BLaER1 treated with 17β-estradiol and CSF1 and Interleukin-3, amounts not matched to agents 10 nM and 100 nM (cell line): ENCODE measurements around the gene TPCN2.
A peak's percentile ranks its signal among the peaks of the same experiment; 100 is the strongest.

Source experiments
- H3K27ac ChIP-seq, 11 experiments: shearing (Covaris generic); formaldehyde crosslinking; 2 replicates each; pipeline ENCODE4 v1.8.1; 2022
- H3K27me3 ChIP-seq, 11 experiments: shearing (Covaris generic); formaldehyde crosslinking; 2 replicates each; pipeline ENCODE4 v1.8.1; 2022
- H3K36me3 ChIP-seq, 11 experiments: shearing (Covaris generic); formaldehyde crosslinking; 2 replicates each; pipeline ENCODE4 v1.8.1; 2022
- H3K4me1 ChIP-seq, 10 experiments: shearing (Covaris generic); formaldehyde crosslinking; 2 replicates each; pipeline ENCODE4 v1.8.1; 2022
- H3K4me2 ChIP-seq, 11 experiments: shearing (Covaris generic); formaldehyde crosslinking; 2 replicates each; pipeline ENCODE4 v1.8.1; 2022
- H3K4me3 ChIP-seq, 10 experiments: shearing (Covaris generic); formaldehyde crosslinking; 2 replicates each; pipeline ENCODE4 v1.8.1; 2022
- H3K9ac ChIP-seq, 11 experiments: shearing (Covaris generic); formaldehyde crosslinking; 2 replicates each; pipeline ENCODE4 v1.8.1; 2022
- H3K9me3 ChIP-seq, 11 experiments: shearing (Covaris generic); formaldehyde crosslinking; replicated peaks in 1 of 11; 2 replicates each; pipeline ENCODE4 v1.8.1; 2022
- H4K20me1 ChIP-seq, 11 experiments: shearing (Covaris generic); formaldehyde crosslinking; 2 replicates each; pipeline ENCODE4 v1.8.1; 2022
- Cebpa-rat ChIP-seq, 11 experiments: shearing (Covaris generic); IDR thresholded peaks; 2 replicates each; pipeline ENCODE4 v1.8.1; 2022

TPCN2 gene

DNA sequence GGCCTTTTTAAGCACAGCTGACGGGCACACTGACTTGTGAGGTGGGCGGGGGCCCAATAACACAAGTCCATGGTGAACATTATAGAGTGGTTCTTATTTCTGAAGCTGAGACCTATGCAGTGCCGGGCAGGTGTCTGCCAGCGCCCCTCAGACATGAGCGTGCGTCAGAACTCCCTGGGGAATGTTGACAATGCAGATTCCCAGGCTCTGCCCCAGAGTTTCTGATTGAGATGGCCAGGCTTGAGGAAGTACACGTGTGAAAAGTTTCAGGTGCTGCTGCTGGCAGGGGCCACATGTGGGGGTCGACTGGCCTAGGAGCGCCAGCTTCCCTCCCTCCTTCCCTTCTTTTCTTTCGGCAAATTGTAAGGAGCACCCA is 46.2 kb downstream of the TPCN2 start:
- no peak overlapping the region for H3K27ac ChIP-seq
- TF ChIP-seq Cebpa-rat (IDR thresholded peaks at IDR 0.05) = no peak
- H3K36me3 ChIP-seq = peaks cover 16 to 37% (median 33%) of the 10 kb centered on the region in 11 experiments
- H3K4me1 ChIP-seq = peaks cover 12 to 19% (median 18%) of the 10 kb centered on the region in 10 experiments; a peak in 17 of 20 replicates
- peaks cover 0 to 11% (median 4%) of the 10 kb centered on the region in 11 experiments; a peak in 3 of 22 replicates for H3K27me3 ChIP-seq
- peaks cover 22 to 78% (median 46%) of the 10 kb centered on the region in 11 experiments; a peak in 19 of 22 replicates for H4K20me1 ChIP-seq
- H3K9me3 ChIP-seq = no peaks in the 10 kb centered on the region
- H3K4me3 ChIP-seq = no peak overlapping the region
- no peak overlapping the region for H3K9ac ChIP-seq
- H3K4me2 ChIP-seq = no peak overlapping the region

DNA sequence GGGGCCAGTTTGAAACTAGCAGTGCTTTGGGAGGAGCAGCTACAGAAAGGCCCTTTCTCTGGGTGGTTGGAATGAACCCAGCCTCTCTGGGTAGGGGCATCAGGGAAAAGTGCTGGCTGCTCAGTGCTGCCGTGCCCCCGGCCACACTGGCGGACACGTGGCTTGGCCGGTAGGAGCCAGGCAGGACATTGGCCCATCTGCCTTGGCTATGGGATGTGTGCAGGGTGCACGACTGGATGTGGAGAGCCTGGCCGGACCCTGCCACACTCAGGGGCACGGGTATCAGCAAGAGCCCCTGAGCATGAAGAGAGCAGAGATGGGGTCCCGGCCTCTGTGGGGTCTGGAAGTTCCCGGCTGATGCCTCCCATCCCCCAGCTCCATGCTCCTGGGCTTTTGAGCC is 46.6 kb downstream of the TPCN2 start:
- Histone ChIP-seq H3K9me3 (no peaks in the 10 kb centered on the region), H3K4me3 (no peak overlapping the region), H3K4me2 (no peak overlapping the region), H3K4me1 (peaks cover 12 to 19% (median 18%) of the 10 kb centered on the region in 10 experiments; a peak in 17 of 20 replicates), H3K27me3 (peaks cover 0 to 11% (median 4%) of the 10 kb centered on the region in 11 experiments; a peak in 3 of 22 replicates), H3K36me3 (peaks cover 12 to 33% (median 29%) of the 10 kb centered on the region in 11 experiments), H3K9ac (no peak overlapping the region), H3K27ac (no peak overlapping the region), H4K20me1 (peaks cover 22 to 78% (median 50%) of the 10 kb centered on the region in 11 experiments; a peak in 19 of 22 replicates)
- TF ChIP-seq Cebpa-rat (IDR thresholded peaks at IDR 0.05) = no peak

DNA sequence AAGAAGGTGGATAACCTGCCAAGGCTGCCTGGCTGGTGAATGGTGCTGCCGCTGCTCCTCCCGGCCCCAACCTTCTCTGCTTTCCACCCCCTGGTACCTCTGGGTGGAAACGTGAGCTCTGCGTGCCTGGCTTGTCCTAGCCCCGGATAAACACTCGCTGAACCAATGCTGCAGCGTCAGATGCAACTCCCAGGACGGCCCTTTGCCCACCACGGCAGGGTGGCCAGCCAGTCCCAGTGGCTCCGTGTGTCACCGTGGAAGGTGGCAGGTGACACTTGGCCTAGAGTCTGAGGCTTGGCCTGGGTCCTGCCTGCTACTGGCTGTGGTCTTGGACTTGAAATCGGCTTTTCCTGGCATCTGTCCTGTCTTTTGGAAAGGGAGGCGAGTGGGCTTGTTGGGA is 47.7 kb downstream of the TPCN2 start:
- Histone ChIP-seq H3K4me2 (peak overlapping the region in 2 of 11 experiments; percentile 39 to 48; a peak in 2 of 22 replicates), H3K27ac (no peak overlapping the region), H4K20me1 (peaks cover 23 to 88% (median 60%) of the 10 kb centered on the region in 11 experiments; a peak in 19 of 22 replicates), H3K4me3 (no peak overlapping the region), H3K9me3 (no peaks in the 10 kb centered on the region), H3K36me3 (peaks cover 7 to 21% (median 20%) of the 10 kb centered on the region in 11 experiments; a peak in 21 of 22 replicates), H3K9ac (no peak overlapping the region), H3K27me3 (peaks cover 0 to 11% (median 4%) of the 10 kb centered on the region in 11 experiments; a peak in 3 of 22 replicates), H3K4me1 (peaks cover 13 to 21% (median 18%) of the 10 kb centered on the region in 10 experiments; a peak in 17 of 20 replicates)
- TF ChIP-seq Cebpa-rat (IDR thresholded peaks at IDR 0.05) = no peak

DNA sequence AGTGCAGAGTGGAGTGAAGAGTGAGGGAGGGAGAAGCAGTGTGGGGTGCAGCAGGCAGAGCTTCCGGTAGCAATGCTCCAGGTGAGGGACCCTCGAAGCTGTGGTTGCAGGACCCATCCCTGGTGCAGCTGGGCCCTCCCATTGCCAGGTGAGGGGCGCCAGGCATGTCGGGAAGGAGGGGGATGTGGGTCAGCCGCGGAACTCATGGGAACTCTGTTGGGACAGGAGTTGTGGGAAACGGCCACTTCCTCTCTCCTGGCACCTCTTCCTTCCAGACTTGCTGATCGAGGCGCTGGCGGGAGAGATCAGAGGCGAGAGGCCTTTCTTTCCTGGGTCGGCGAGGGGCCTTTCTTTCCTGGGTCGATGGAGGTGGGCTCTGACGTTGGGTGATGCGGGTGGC is 48.5 kb downstream of the TPCN2 start:
- H3K9me3 ChIP-seq = no peaks in the 10 kb centered on the region

DNA sequence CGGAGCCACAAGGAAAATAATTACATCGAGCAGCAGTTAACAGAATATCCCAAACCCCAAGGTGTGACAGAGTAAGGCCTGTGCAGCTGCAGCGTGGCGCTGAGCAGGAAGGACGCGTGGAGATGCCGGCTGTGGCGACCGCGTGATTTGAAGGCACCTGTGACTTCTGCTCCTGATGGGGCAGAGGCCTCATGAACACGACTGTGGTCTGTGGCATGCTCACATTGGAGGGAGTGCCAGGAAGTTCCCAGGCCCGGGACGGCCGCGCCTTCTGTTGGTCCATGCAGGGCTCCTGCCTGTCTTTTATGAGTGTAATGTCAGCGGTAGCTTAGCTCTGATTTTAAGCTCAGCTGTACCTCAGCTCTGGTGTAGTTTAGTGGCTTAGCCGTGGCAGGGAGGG is 50.4 kb downstream of the TPCN2 start:
- no peak overlapping the region for H3K4me3 ChIP-seq

More for the DNA sequence above, 48.5 kb downstream of the TPCN2 start:
- Histone ChIP-seq H3K4me2 (peak overlapping the region; percentile 12 to 64 (median 36); a peak in 18 of 22 replicates), H3K4me3 (no peak overlapping the region), H3K27me3 (peaks cover 0 to 11% (median 4%) of the 10 kb centered on the region in 11 experiments; a peak in 3 of 22 replicates), H3K9ac (no peak overlapping the region), H3K4me1 (peaks cover 13 to 24% (median 18%) of the 10 kb centered on the region in 10 experiments; a peak in 17 of 20 replicates), H4K20me1 (peaks cover 31 to 91% (median 60%) of the 10 kb centered on the region in 11 experiments; a peak in 20 of 22 replicates), H3K27ac (no peak overlapping the region), H3K36me3 (peaks cover 3 to 13% (median 12%) of the 10 kb centered on the region in 11 experiments; a peak in 13 of 22 replicates)
- no peak for TF ChIP-seq Cebpa-rat (IDR thresholded peaks at IDR 0.05)

DNA sequence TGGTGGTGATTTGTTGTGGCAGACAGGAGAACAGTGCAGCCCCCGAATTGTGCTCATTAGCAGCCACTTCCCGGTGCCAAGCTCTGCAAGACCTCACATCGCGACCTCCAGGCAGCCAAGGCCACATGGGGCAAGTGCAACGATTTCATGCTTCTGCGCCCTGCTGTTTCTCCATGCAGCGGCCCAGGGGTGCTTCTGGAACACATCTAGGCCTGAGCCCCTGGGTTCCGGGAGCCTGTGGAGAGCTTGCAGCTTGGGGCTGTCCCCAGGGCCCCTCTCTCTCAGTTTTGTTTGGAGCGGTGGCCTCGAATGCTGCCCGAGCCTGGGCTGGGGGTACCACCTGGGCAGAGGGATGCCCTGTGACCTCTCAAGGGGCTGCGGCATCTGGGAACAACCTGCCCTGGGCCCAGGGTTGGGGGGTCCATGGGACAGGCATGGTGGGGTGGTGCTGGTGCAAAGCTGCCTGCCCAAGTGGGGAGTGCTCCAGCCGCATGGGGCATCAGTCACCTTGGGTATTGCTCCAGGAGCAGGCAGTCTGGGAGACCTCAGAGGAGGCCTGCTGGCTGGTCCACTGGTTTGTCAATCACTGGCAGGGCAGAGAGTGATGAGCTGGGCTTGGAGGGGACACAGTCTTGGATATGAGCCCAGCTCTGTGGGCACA is 51.9 kb downstream of the TPCN2 start:
- Histone ChIP-seq H3K27ac (no peak overlapping the region), H3K36me3 (no peaks in the 10 kb centered on the region), H3K9me3 (no peaks in the 10 kb centered on the region)

More for the DNA sequence above, 50.4 kb downstream of the TPCN2 start:
- Histone ChIP-seq H3K27ac (no peak overlapping the region), H3K36me3 (no peaks in the 10 kb centered on the region), H4K20me1 (peaks cover 37 to 100% (median 63%) of the 10 kb centered on the region in 11 experiments; a peak in 20 of 22 replicates), H3K9me3 (no peaks in the 10 kb centered on the region), H3K9ac (no peak overlapping the region), H3K4me2 (peak overlapping the region in 5 of 11 experiments; percentile 7 to 40 (median 18); a peak in 7 of 22 replicates), H3K4me1 (peaks cover 13 to 24% (median 18%) of the 10 kb centered on the region in 10 experiments; a peak in 17 of 20 replicates), H3K27me3 (peaks cover 0 to 17% (median 6%) of the 10 kb centered on the region in 11 experiments; a peak in 8 of 22 replicates)
- TF ChIP-seq Cebpa-rat (IDR thresholded peaks at IDR 0.05) = no peak

DNA sequence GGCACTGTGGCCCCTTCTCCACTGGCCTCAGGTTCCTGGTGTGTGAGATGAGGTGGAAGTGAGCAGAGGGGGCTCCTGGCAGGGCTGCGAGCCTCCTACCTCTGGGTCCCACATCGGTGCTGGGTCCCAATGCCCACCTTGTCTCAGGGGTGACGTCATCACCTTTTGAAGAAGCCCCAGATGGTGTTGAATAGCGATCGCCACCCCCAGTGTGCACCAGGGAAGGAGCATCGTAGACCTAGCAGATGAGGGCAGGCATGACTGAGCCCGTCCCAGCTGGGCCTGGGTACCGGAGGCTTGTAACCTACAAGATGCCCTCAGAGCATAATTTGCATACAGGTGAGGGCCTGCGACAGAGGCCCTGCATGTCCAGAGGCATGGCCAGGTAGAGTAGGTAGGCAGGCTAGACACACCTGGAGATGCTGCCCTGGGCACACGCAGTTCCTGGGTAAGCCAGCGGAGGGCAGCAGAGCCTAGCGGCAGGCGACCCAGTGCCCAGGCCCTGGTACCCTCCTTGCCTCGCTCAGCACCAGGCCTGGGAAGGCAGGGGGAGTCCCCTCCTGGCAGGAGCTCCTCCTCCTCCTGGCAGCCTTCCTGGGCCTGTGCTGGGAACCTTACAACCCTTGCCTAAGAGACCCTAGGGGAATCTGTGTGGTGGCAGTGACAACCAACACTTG is 52.5 kb downstream of the TPCN2 start:
- Histone ChIP-seq H3K4me1 (peaks cover 14 to 34% (median 29%) of the 10 kb centered on the region in 10 experiments; a peak in 19 of 20 replicates), H4K20me1 (peaks cover 26 to 99% (median 56%) of the 10 kb centered on the region in 11 experiments; a peak in 18 of 22 replicates)

More for the DNA sequence above, 51.9 kb downstream of the TPCN2 start:
- peaks cover 13 to 27% (median 22%) of the 10 kb centered on the region in 10 experiments; a peak in 17 of 20 replicates for H3K4me1 ChIP-seq
- TF ChIP-seq Cebpa-rat (IDR thresholded peaks at IDR 0.05) = no peak
- H3K27me3 ChIP-seq = peaks cover 4 to 31% (median 16%) of the 10 kb centered on the region in 11 experiments; a peak in 12 of 22 replicates
- H3K9ac ChIP-seq = no peak overlapping the region
- H3K4me3 ChIP-seq = no peak overlapping the region
- no peak overlapping the region for H3K4me2 ChIP-seq
- H4K20me1 ChIP-seq = peaks cover 33 to 100% (median 56%) of the 10 kb centered on the region in 11 experiments; a peak in 19 of 22 replicates

DNA sequence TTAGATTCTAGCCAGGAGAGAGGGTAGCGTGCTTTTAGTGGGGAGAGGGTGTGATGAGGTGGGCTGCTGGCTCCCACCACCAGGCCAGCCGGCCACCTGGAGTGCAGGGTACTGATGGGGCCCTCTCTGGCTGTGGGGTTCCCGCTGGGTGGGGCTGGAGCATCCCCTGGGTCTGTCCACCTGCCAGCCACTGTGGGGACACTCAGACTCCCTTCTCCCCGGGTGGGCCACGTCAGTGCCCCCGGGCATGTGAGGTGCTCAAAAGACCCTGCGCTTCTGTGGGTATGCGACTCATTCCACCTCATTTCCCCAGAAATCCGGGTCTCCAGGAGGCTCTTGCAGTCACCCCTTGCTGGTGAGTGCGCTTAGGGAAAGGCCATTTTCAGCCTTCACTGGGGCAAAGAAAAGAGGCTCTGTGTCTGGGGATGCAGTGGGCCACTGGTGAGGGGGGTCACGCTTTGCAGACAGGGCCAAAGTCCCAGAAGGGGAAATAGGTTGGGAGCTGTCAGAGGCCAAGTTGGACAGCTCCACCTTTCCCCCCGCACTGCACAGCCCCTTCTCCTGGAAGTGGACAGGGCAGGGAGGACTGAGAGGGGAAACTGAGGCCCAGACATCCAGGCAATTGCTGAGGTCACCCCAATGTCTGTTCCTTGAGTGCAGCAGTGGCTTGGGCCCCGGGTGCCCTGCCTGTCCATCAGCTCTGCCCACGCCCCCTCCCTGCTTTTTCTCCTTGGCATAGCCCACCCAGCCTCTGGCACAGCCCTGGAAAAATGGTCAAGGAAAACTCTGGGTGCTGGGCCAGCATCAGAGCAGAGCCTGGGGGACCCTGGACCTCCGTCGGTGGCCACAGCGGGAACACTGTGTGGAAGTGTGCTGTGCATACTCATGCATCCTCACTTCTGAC is 53.3 kb downstream of the TPCN2 start:
- Histone ChIP-seq H3K36me3 (no peaks in the 10 kb centered on the region), H3K4me1 (peaks cover 16 to 38% (median 33%) of the 10 kb centered on the region in 10 experiments), H3K27ac (no peak overlapping the region), H4K20me1 (peaks cover 25 to 96% (median 56%) of the 10 kb centered on the region in 11 experiments; a peak in 18 of 22 replicates), H3K4me2 (peak overlapping the region in 1 of 11 experiments; percentile 19; a peak in 1 of 22 replicates), H3K4me3 (no peak overlapping the region), H3K9ac (no peak overlapping the region), H3K9me3 (peaks cover 0 to 1% (median 0%) of the 10 kb centered on the region in 11 experiments; a peak in 2 of 22 replicates), H3K27me3 (peaks cover 4 to 36% (median 17%) of the 10 kb centered on the region in 11 experiments; a peak in 12 of 22 replicates)
- TF ChIP-seq Cebpa-rat (IDR thresholded peaks at IDR 0.05) = no peak

More for the DNA sequence above, 52.5 kb downstream of the TPCN2 start:
- Histone ChIP-seq H3K9me3 (no peaks in the 10 kb centered on the region), H3K4me2 (peak overlapping the region in 1 of 11 experiments; percentile 19; a peak in 1 of 22 replicates), H3K4me3 (no peak overlapping the region), H3K9ac (no peak overlapping the region), H3K27me3 (peaks cover 4 to 36% (median 17%) of the 10 kb centered on the region in 11 experiments; a peak in 12 of 22 replicates), H3K27ac (no peak overlapping the region), H3K36me3 (no peaks in the 10 kb centered on the region)
- TF ChIP-seq Cebpa-rat (IDR thresholded peaks at IDR 0.05) = no peak
